MM.1S (cell line): ENCODE data around the gene FIBIN.

Experiments used
- DNase-seq: peaks from one replicate; pipeline ENCODE4 v3.0.0-alpha.2; 2015
- H2AFZ ChIP-seq: fragments of 300-600 bp; sonication (generic); 2 replicates; pipeline ENCODE4 v1.6.0; 2016; ENCODE audit warnings: antibody characterized with exemption, low read length
- H3F3A ChIP-seq: fragments of 300-600 bp; sonication (generic); 2 replicates; pipeline ENCODE4 v1.6.1; 2016; ENCODE audit warnings: mild to moderate bottlenecking, antibody characterized with exemption, low read length, moderate library complexity, mixed read lengths; ENCODE audit not compliant: insufficient read depth
- H3K27ac ChIP-seq: fragments of 300-600 bp; sonication (generic); 2 replicates; pipeline ENCODE4 v1.5.1; 2016; ENCODE audit warnings: mild to moderate bottlenecking, low read length
- H3K27me3 ChIP-seq: fragments of 300-600 bp; sonication (generic); replicated peaks from 2 replicates; pipeline ENCODE4 v1.6.0; 2016; ENCODE audit warnings: low read length; ENCODE audit not compliant: insufficient read depth
- H3K36me3 ChIP-seq: fragments of 300-600 bp; sonication (generic); replicated peaks from 2 replicates; pipeline ENCODE4 v1.6.1; 2016; ENCODE audit warnings: mild to moderate bottlenecking, low read length, mixed read lengths; ENCODE audit not compliant: insufficient read depth
- H3K4me1 ChIP-seq: fragments of 300-600 bp; sonication (generic); 2 replicates; pipeline ENCODE4 v1.6.1; 2016; ENCODE audit warnings: low read length, mixed read lengths
- H3K4me2 ChIP-seq: fragments of 300-600 bp; sonication (generic); 2 replicates; pipeline ENCODE4 v1.6.0; 2016; ENCODE audit warnings: low read depth, low read length
- H3K4me3 ChIP-seq: fragments of 300-600 bp; sonication (generic); 2 replicates; pipeline ENCODE4 v1.5.1; 2016; ENCODE audit warnings: low read length, mixed read lengths
- H3K79me2 ChIP-seq: fragments of 300-600 bp; sonication (generic); 2 replicates; pipeline ENCODE4 v1.6.1; 2016; ENCODE audit warnings: mixed run types, low read length, mixed read lengths
- H3K9ac ChIP-seq: fragments of 300-600 bp; sonication (generic); 2 replicates; pipeline ENCODE4 v1.6.1; 2016; ENCODE audit warnings: low read length, mixed read lengths
- H3K9me2 ChIP-seq: fragments of 300-600 bp; sonication (generic); replicated peaks from 2 replicates; pipeline ENCODE4 v1.6.1; 2016; ENCODE audit warnings: mild to moderate bottlenecking, low read length, mixed read lengths; ENCODE audit not compliant: insufficient read depth
- H3K9me3 ChIP-seq: fragments of 300-600 bp; sonication (generic); replicated peaks from 2 replicates; pipeline ENCODE4 v1.6.1; 2016; ENCODE audit warnings: mild to moderate bottlenecking, low read length, mixed read lengths; ENCODE audit not compliant: insufficient read depth
- H4K20me1 ChIP-seq: fragments of 300-600 bp; sonication (generic); 2 replicates; pipeline ENCODE4 v1.6.1; 2016; ENCODE audit warnings: mild to moderate bottlenecking, low read length, moderate library complexity, mixed read lengths; ENCODE audit not compliant: insufficient read depth
- CTCF ChIP-seq: fragments of 300-600 bp; sonication (generic); IDR thresholded peaks from 2 replicates; pipeline ENCODE4 v1.5.1; 2016; ENCODE audit warnings: antibody characterized with exemption, low read length, mixed read lengths
- EZH2 ChIP-seq: fragments of 300-600 bp; sonication (generic); optimal IDR thresholded peaks from 2 replicates; pipeline ENCODE3; 2017; ENCODE audit warnings: low read depth, mild to moderate bottlenecking, antibody characterized with exemption, low read length, mixed read lengths
- EZH2phosphoT487 ChIP-seq: fragments of 300-600 bp; sonication (generic); IDR thresholded peaks from 2 replicates; pipeline ENCODE4 v1.6.1; 2018; ENCODE audit warnings: antibody characterized with exemption, low read length

FIBIN gene

GRCh38 chr11:27011560-27012233, 17.8 kb downstream of the FIBIN start:
- no peak overlapping the region for H3K4me2 ChIP-seq
- H4K20me1 ChIP-seq, result no peaks in the 10 kb centered on the region
- no peaks in the 10 kb centered on the region for H3K9me3 ChIP-seq
- H3K27me3 ChIP-seq, result no peaks in the 10 kb centered on the region
- H3K36me3 ChIP-seq, result no peaks in the 10 kb centered on the region
- H3F3A ChIP-seq, result no peaks in the 10 kb centered on the region
- DNase-seq, result no peak
- no peaks in the 10 kb centered on the region for H3K79me2 ChIP-seq
- H3K9me2 ChIP-seq, result no peaks in the 10 kb centered on the region
- no peak overlapping the region for H3K9ac ChIP-seq
- no peaks in the 10 kb centered on the region for H3K4me1 ChIP-seq
- no peak overlapping the region for H3K27ac ChIP-seq
- H3K4me3 ChIP-seq, result no peak overlapping the region
- TF ChIP-seq EZH2, result no peak
- no peak for TF ChIP-seq CTCF
- no peak for TF ChIP-seq EZH2phosphoT487
- no peak overlapping the region for H2AFZ ChIP-seq

- no peaks in the 10 kb centered on the region for H3K27me3 ChIP-seq
- no peak overlapping the region for H3K4me3 ChIP-seq
- H3K4me1 ChIP-seq, result no peaks in the 10 kb centered on the region
- TF ChIP-seq CTCF (no peak), EZH2phosphoT487 (no peak), EZH2 (no peak)
- H4K20me1 ChIP-seq, result no peaks in the 10 kb centered on the region
- H3K4me2 ChIP-seq, result no peak overlapping the region
- H3K9me3 ChIP-seq, result no peaks in the 10 kb centered on the region
- no peaks in the 10 kb centered on the region for H3F3A ChIP-seq
- no peaks in the 10 kb centered on the region for H3K79me2 ChIP-seq
- DNase-seq, result no peak
- no peak overlapping the region for H3K9ac ChIP-seq
- no peaks in the 10 kb centered on the region for H3K9me2 ChIP-seq
- H3K36me3 ChIP-seq, result no peaks in the 10 kb centered on the region
- H3K27ac ChIP-seq, result no peak overlapping the region
- no peak overlapping the region for H2AFZ ChIP-seq
Observed at GRCh38 chr11:27012234-27012921, 18.5 kb downstream of the FIBIN start.

- Histone ChIP-seq H3K9me3 (no peaks in the 10 kb centered on the region), H3K9me2 (no peaks in the 10 kb centered on the region), H3K9ac (no peak overlapping the region), H3F3A (no peaks in the 10 kb centered on the region), H3K79me2 (no peaks in the 10 kb centered on the region), H3K4me1 (no peaks in the 10 kb centered on the region), H3K36me3 (no peaks in the 10 kb centered on the region), H4K20me1 (no peaks in the 10 kb centered on the region), H3K4me3 (no peak overlapping the region), H3K4me2 (no peak overlapping the region), H3K27ac (no peak overlapping the region), H3K27me3 (no peaks in the 10 kb centered on the region), H2AFZ (no peak overlapping the region)
- no peak for DNase-seq
- TF ChIP-seq CTCF (no peak), EZH2phosphoT487 (no peak), EZH2 (no peak)
Observed at GRCh38 chr11:27013781-27014361, 20.0 kb downstream of the FIBIN start.
